Measurements from ENCODE around the gene GPR171. TPM values are rescaled to one million over a fixed set of nuclear protein-coding genes. Genes with fewer than 3 reads are reported as not detected.

The GPR171 gene
- total RNA-seq, 4 donors from 2014 or later, result 0.57 to 6.5 (median 3.3) TPM

- TF ChIP-seq, protein P1, sequence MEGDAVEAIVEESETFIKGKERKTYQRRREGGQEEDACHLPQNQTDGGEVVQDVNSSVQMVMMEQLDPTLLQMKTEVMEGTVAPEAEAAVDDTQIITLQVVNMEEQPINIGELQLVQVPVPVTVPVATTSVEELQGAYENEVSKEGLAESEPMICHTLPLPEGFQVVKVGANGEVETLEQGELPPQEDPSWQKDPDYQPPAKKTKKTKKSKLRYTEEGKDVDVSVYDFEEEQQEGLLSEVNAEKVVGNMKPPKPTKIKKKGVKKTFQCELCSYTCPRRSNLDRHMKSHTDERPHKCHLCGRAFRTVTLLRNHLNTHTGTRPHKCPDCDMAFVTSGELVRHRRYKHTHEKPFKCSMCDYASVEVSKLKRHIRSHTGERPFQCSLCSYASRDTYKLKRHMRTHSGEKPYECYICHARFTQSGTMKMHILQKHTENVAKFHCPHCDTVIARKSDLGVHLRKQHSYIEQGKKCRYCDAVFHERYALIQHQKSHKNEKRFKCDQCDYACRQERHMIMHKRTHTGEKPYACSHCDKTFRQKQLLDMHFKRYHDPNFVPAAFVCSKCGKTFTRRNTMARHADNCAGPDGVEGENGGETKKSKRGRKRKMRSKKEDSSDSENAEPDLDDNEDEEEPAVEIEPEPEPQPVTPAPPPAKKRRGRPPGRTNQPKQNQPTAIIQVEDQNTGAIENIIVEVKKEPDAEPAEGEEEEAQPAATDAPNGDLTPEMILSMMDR (IDR thresholded peaks at IDR 0.05; ENCODE audit: low read depth), result no peak
Measured at GRCh38 chr3:151228666-151229040, 25.6 kb upstream of the GPR171 start.

DNA sequence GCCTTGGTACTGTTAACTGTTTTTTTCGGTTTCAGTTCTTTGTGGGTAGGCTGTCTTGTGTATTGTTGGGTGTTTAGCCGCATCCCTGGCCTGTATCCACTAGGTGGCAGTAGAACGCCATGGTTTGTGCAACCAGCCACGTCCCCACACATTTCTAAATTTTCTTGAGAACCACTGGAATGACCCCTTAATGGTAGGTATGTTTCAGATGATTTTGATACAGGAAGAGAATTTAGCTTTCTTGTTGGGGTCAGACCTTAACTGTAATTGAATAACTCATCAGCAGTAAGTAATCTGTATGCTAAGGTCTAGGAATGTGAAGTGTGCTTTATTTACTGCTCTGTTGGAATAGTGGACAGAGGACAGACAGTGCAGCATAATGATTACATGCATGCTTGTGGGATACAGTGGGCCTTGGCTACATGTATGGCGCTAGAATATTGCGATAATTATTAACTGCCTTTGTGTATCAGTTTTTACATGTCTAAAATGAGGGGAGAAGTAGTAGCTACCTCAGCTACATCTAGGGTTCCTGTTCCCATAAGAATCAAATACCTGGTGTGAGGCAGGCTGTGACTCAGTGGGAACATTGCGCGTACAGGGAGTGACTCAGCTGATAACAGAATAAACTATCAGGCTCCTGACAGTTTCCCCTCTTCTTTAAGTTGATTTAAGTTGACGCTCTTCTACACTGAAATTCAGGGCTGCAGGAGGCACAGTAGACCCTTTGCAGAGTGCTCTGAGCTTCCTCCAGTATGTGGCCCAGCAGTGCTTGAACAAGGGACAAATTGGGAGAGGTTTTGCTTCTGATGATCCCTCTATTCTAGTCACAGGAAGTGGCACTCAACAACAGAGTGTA lies 25.0 kb upstream of the GPR171 start:
- TF ChIP-seq, protein P1 (IDR thresholded peaks at IDR 0.05; ENCODE audit: low read depth), result no peak

DNA sequence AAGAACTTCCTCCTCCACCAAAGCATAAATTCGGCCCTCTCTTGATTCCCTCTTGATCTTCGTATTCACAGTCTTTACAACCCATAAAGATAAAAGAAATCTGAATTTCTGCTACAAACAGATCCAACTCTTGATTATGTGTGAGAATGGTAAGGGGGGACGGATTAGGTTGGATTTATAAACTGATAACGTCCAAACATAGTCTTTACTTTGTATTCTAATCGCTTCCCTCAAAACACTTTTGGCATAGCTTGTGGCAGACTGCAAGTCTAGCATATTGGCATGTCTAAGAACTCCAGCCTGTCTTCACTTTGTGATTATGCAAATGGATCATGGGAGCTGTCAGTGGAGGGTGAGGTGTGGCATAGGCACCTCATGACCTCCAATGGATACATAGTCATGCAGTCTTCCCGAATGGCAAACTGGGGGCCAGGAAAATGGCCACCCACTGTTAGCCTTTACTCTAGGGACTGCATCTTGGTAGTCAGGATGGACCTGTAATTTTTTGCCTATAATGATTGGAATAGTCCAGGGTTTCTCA lies 24.3 kb upstream of the GPR171 start:
- TF ChIP-seq, protein P1 (IDR thresholded peaks at IDR 0.05; ENCODE audit: low read depth), result no peak

GRCh38 chr3:151226825-151227224 lies 23.8 kb upstream of the GPR171 start:
- TF ChIP-seq, protein P1 (IDR thresholded peaks at IDR 0.05; ENCODE audit: low read depth), result no peak

DNA sequence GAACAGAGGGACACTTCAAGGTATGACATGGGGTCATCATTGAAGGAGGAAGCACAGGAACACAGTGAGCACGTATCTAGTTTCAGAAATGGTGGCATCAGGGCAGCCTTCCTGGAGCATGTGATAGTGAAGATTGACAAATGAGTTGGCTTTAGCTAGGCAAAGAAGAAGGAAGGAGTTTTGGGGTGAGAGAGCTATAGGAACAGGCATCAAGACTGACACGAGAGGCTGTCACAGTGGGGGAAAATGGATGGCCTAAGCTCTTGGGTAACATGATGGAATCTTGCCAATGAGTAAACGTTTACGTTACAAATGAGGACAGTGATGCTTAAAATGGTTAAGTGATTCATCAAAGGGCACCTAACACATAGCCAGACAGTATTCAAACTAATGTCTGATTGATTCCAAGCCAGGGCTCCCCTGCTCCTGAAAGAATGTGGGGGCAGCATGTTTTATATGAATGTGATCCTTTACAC lies 23.1 kb upstream of the GPR171 start:
- TF ChIP-seq, protein P1 (IDR thresholded peaks at IDR 0.05; ENCODE audit: low read depth), result no peak

DNA sequence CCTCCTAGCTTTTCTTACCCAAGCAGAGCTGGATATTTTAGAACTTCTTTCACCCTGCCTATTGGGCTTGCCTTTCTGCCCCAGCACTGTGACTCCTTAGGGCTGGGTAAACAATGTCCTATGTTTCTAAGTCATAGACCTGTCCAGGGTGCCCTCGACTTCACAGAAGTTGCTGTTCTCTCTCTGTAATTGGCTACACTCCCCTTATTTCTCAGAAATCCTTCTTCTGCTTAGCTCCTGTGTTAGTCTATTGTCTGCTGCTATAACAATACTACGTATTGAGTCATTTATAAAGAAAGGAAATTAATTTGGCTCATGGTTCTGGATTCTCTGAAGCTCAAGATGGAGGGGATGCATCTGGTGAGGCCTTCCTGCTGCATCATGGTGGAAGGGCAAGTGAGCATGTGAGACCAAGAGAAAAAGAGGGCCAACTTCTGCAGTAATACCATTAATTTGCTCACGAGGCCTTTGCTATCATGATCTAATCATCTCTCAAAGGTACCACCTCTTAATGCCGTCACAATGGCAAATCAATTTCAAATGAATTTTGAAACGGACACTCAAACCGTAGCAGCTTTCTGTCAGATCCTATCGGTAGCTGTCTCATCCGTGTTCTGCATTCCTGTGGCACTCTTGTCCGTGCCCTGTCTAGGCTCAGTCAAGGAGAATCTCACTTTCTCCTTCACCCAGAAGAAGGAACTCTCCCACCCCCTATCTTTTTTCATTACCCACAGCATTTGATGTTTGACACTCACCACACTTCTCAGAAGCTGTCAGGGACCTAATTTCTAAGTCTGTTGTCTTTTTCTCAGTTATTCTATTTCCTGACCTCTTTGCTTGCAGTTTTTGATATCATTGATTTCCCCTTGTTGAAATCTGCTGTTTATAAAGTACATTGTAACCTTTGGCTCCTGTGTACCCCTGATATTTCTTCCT lies 22.3 kb upstream of the GPR171 start:
- TF ChIP-seq, protein P1 (IDR thresholded peaks at IDR 0.05; ENCODE audit: low read depth), result no peak

All from subcutaneous adipose tissue (tissue), 4 donors.